Upper lobe of left lung (tissue), 4 donors: ENCODE data around the gene PDGFD.

Experiments used
- CTCF ChIP-seq, 6 experiments: fragments of 450-650 bp in 4 of 6; fragments of 200-600 bp in 2 of 6; sonication (generic) in 2 of 6; IDR thresholded peaks; one replicate each; pipeline ENCODE4 v1.5.1; 2016 to 2019; ENCODE audit warnings: antibody characterized with exemption in 6 of 6
- EP300 ChIP-seq, 4 donors: sonication (generic); formaldehyde crosslinking; IDR thresholded peaks; one replicate each; pipeline ENCODE4 v1.5.1; 2017; ENCODE audit warnings: antibody characterized with exemption in 4 of 4, control low read depth in 2 of 4
- POLR2A ChIP-seq, 4 donors: fragments of 450-650 bp; IDR thresholded peaks; one replicate each; pipeline ENCODE4 v1.5.1; 2016 to 2017; ENCODE audit warnings: antibody characterized with exemption in 4 of 4, mild to moderate bottlenecking in 2 of 4
- POLR2AphosphoS5 ChIP-seq, 2 donors: sonication (generic); formaldehyde crosslinking; IDR thresholded peaks; one replicate each; pipeline ENCODE4 v1.5.1; 2017; ENCODE audit warnings: antibody characterized with exemption in 2 of 2

GRCh38 chr11:104152941-104153505 is 10.9 kb downstream of the PDGFD start:
- TF ChIP-seq POLR2AphosphoS5 (IDR thresholded peaks at IDR 0.05) = no peak
- no peak for TF ChIP-seq CTCF (IDR thresholded peaks at IDR 0.05)
- no peak for TF ChIP-seq POLR2A (IDR thresholded peaks at IDR 0.05)
- no peak for TF ChIP-seq EP300 (IDR thresholded peaks at IDR 0.05)
